Cerebellar nuclear complex (tissue), 1 donor: ENCODE measurements around the gene POLR1B.
"Not testable (repeated sequence)": the region's sequence is repeated elsewhere in the genome, so short reads cannot be mapped to it uniquely, and the experiment has no call there.

Experiments
- DNase-seq, 2 experiments: peaks; one replicate each; lab custom pipeline; 2025; lab: John Stamatoyannopoulos, UW

The POLR1B gene

GRCh38 chr2:112601754-112602153, 59.5 kb downstream of the POLR1B start:
- no peak for DNase-seq

GRCh38 chr2:112602917-112603316, 60.7 kb downstream of the POLR1B start:
- no peak for DNase-seq

- DNase-seq, result no peak
Measured at GRCh38 chr2:112603731-112604130, 61.5 kb downstream of the POLR1B start.

GRCh38 chr2:112604952-112605351, 62.7 kb downstream of the POLR1B start:
- no peak for DNase-seq

- DNase-seq, result no peak
Measured at GRCh38 chr2:112605926-112606325, 63.7 kb downstream of the POLR1B start.

- no peak for DNase-seq
Measured at GRCh38 chr2:112606547-112606946, 64.3 kb downstream of the POLR1B start.

GRCh38 chr2:112607680-112608438, 65.6 kb downstream of the POLR1B start:
- DNase-seq, result no peak

GRCh38 chr2:112609320-112609719, 67.1 kb downstream of the POLR1B start:
- not testable (repeated sequence) for DNase-seq

GRCh38 chr2:112612283-112612682, 70.0 kb downstream of the POLR1B start:
- DNase-seq, result not testable (repeated sequence)

GRCh38 chr2:112614201-112614840, 72.1 kb downstream of the POLR1B start:
- DNase-seq, result no peak

GRCh38 chr2:112615051-112615450, 72.8 kb downstream of the POLR1B start:
- no peak for DNase-seq

- DNase-seq, result not testable (repeated sequence)
Measured at GRCh38 chr2:112615798-112616197, 73.5 kb downstream of the POLR1B start.

- no peak for DNase-seq
Measured at GRCh38 chr2:112618383-112618782, 76.1 kb downstream of the POLR1B start.

GRCh38 chr2:112621790-112622527, 79.7 kb downstream of the POLR1B start:
- no peak for DNase-seq

- DNase-seq, result no peak
Measured at GRCh38 chr2:112622528-112622849, 80.2 kb downstream of the POLR1B start.

GRCh38 chr2:112623913-112624777, 81.9 kb downstream of the POLR1B start:
- DNase-seq, result no peak

- DNase-seq, result no peak
Measured at GRCh38 chr2:112625474-112626114, 83.3 kb downstream of the POLR1B start.

- peak in 1 of 2 experiments; percentile 77 for DNase-seq
Measured at GRCh38 chr2:112626604-112627059, 84.4 kb downstream of the POLR1B start.
